Chondrocyte (in vitro differentiated cells): Measurements from ENCODE around the gene RREB1. TPM values are rescaled to one million over a fixed set of nuclear protein-coding genes. Genes with fewer than 3 reads are reported as not detected.

ENCODE experiments used
- DNase-seq: peaks from one replicate; pipeline ENCODE4 v3.0.0; 2021; ENCODE audit warnings: mixed read lengths, low spot score
- H3K27ac Mint-ChIP-seq: one replicate; pipeline ENCODE4 v1.8.0; 2021; ENCODE audit warnings: mild to moderate bottlenecking, moderate library complexity, mixed read lengths; ENCODE audit not compliant: unreplicated experiment
- H3K27me3 Mint-ChIP-seq: 2 replicates; pipeline ENCODE4 v1.8.0; 2021; ENCODE audit warnings: low read depth, mixed read lengths
- H3K36me3 Mint-ChIP-seq: 2 replicates; pipeline ENCODE4 v1.8.0; 2021; ENCODE audit warnings: low read depth, mixed read lengths
- H3K4me1 Mint-ChIP-seq: 2 replicates; pipeline ENCODE4 v1.8.0; 2021; ENCODE audit warnings: low read depth, mild to moderate bottlenecking, mixed read lengths
- H3K4me3 Mint-ChIP-seq: one replicate; pipeline ENCODE4 v1.8.0; 2021; ENCODE audit warnings: mild to moderate bottlenecking, moderate library complexity, mixed read lengths; ENCODE audit not compliant: unreplicated experiment
- H3K9me3 Mint-ChIP-seq: 2 replicates; pipeline ENCODE4 v1.8.0; 2021; ENCODE audit warnings: low read depth, mixed read lengths
- total RNA-seq: library from RNA; stranded (reverse); gene quantifications from 3 replicates; pipeline ENCODE4 v1.2.1, GENCODE V29; 2021
- TF ChIP-seq, protein P1 (sequence below): fragments of 200-600 bp; sonication (generic); IDR thresholded peaks from 2 replicates; pipeline ENCODE4 v1.5.0; 2021; ENCODE audit warnings: antibody characterized with exemption, mild to moderate bottlenecking, moderate library complexity

Gene RREB1
- total RNA-seq, 1 donor from 2014 or later: 28.4 TPM

DNA sequence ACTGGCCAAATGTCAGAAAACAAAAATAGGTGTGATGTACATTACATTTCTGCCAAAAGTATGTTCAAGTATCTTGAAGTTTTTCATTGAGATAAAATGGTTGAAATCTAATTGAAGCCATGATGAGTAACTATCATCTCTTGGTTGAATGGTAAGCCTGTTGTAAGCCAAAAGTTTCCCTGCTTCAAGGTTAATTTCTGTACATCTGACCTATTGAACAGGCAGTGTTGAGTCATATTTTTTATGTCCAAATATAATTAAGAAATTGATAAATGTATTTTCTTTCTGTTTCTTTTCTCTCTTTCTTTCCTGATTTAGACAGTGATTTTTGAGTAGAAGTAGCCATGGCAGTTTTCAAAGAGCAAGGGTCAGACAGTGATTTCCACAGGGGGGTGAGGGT lies 4.4 kb downstream of the RREB1 start:
- Mint-ChIP-seq H3K4me1 (peaks cover 63% of the 10 kb centered on the region), H3K27me3 (no peaks in the 10 kb centered on the region), H3K4me3 (no peak overlapping the region), H3K9me3 (no peaks in the 10 kb centered on the region), H3K36me3 (no peaks in the 10 kb centered on the region), H3K27ac (no peak overlapping the region)
- no peak for DNase-seq
- TF ChIP-seq, protein P1, sequence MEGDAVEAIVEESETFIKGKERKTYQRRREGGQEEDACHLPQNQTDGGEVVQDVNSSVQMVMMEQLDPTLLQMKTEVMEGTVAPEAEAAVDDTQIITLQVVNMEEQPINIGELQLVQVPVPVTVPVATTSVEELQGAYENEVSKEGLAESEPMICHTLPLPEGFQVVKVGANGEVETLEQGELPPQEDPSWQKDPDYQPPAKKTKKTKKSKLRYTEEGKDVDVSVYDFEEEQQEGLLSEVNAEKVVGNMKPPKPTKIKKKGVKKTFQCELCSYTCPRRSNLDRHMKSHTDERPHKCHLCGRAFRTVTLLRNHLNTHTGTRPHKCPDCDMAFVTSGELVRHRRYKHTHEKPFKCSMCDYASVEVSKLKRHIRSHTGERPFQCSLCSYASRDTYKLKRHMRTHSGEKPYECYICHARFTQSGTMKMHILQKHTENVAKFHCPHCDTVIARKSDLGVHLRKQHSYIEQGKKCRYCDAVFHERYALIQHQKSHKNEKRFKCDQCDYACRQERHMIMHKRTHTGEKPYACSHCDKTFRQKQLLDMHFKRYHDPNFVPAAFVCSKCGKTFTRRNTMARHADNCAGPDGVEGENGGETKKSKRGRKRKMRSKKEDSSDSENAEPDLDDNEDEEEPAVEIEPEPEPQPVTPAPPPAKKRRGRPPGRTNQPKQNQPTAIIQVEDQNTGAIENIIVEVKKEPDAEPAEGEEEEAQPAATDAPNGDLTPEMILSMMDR: no peak

DNA sequence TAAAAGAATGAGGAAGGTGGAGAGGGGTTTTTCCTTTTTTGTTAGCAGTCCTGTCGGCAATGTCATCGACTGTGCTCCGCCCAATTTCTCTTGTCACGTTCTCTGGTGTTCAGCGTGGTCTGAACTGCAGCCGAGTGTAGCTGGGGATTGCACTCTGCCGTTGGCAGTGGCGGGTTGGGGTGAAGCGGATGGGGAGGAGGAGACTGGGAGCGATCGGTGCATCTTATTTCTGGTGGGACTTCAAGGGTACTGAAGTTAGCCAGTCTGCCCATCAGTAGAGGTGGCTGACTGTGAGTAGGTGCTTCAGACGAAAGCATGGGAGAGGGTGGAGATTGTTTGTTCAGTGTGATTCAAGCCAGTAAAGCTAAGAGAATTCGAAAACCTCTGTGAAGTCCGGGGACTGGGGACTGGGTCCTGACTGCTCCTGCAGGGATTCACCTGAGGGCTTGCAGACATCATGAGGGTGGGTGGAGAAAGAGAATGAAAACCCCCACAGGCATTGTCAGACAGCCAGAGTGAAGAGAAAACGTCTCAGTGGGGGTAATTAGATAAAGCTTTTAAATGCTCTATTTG lies 5.1 kb downstream of the RREB1 start:
- Mint-ChIP-seq H3K27ac (peak overlapping the region; percentile 62), H3K9me3 (no peaks in the 10 kb centered on the region), H3K36me3 (no peaks in the 10 kb centered on the region), H3K27me3 (no peaks in the 10 kb centered on the region), H3K4me3 (peak overlapping the region; percentile 5), H3K4me1 (peaks cover 63% of the 10 kb centered on the region)
- no peak for DNase-seq
- TF ChIP-seq, protein P1: no peak

DNA sequence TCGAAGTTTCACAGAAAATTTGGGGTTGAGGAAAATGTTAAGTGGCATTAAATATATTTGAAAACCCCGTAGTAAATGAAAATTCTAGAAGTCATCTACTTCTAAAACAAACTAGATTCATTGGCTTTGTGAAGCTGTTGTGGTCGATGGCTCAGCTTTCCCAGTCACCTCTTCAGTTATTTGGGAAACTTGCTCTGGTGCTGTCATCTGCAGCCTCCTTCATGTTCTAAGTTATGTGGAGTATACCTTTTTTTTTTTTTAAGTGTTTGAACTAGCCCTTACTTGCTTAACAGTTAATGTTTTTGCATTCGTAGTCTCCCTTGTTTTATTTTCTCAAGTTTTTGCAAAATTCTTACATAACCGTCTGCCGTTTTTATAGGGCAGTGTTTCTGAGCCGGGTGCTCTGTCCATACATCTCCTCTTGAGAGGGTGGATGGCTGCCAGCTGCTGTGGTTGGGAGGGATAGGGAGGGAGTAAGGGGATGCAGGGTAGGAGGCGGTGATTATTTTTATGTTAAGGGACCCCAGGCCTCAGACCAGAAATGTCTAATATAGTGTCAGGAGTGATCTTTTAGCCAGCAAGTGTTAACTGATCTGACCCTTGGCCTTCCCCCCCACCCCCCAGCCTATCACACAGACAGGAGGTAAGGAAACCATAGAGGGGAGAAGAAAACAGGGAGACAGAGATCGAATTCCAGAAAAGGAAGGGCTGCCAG lies 7.1 kb downstream of the RREB1 start:
- Mint-ChIP-seq H3K27ac (no peak overlapping the region), H3K4me3 (no peak overlapping the region), H3K36me3 (no peaks in the 10 kb centered on the region), H3K4me1 (peaks cover 58% of the 10 kb centered on the region), H3K9me3 (no peaks in the 10 kb centered on the region), H3K27me3 (no peaks in the 10 kb centered on the region)
- DNase-seq: no peak
- TF ChIP-seq, protein P1: no peak

DNA sequence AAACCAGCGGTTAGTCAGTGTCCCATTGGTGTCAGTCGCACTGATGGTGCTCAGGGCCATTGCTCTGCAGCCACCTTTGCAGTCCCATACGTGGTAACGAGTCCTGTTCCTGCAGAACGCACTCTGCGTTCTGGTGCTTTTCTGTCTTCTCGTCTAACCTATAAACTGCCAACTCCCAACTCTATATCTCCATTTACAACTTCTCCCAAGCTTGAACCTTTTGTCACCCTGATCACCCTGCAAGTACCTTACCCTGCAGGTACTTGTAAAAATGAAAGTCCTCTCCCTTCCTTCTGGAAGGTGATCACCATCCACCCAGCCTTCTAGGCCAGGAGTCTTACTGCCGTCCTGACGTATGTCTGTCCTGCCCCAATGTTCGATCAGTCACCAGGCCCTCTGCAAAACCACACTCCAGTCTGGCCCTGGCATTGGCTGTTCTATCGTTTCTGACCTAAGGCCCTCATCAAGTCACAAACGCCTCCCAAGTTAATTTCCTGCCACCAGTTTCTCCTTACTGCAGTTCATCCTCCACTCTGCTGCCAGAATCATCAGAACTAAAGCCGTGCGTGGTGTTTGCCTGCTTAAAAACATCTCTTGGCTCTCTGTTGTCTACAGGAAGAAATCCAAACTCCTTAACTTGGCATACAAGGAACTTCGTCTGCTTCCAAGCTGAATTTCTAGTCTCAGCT lies 7.9 kb downstream of the RREB1 start:
- H3K9me3 Mint-ChIP-seq: no peaks in the 10 kb centered on the region
- no peak overlapping the region for H3K4me3 Mint-ChIP-seq
- no peak overlapping the region for H3K27ac Mint-ChIP-seq
- no peak for DNase-seq
- peaks cover 50% of the 10 kb centered on the region for H3K4me1 Mint-ChIP-seq
- H3K36me3 Mint-ChIP-seq: no peaks in the 10 kb centered on the region
- TF ChIP-seq, protein P1: no peak
- no peaks in the 10 kb centered on the region for H3K27me3 Mint-ChIP-seq

DNA sequence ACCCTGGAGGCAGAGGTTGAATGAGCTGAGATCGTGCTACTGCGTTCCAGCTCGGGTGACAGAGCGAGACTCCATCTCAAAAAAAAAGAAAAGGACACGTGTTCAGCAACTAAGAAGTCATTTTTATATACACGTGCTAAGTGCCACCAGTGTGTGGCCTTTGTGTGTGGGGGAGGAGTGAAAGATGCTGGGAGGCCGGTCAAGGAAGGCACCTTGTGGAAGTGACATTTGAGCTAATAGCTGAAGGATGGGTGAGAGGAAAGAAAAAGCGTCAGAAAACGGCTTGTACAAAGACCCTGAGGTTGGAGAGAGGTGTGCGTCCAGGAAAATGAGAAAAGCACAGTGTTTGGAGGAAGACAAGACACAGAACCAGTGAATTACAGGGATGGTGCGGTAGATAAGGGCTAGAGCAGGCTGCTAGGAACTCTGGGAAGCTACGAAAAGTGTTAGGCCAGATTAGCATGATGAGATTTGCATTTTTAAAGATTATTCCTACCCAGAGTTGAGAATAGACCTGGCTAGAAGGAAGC lies 11.6 kb downstream of the RREB1 start:
- H3K4me1 Mint-ChIP-seq: peaks cover 24% of the 10 kb centered on the region
- no peak overlapping the region for H3K27ac Mint-ChIP-seq
- no peak overlapping the region for H3K4me3 Mint-ChIP-seq

More for the DNA sequence above, 11.6 kb downstream of the RREB1 start:
- Mint-ChIP-seq H3K27me3 (no peaks in the 10 kb centered on the region), H3K36me3 (peaks cover 2% of the 10 kb centered on the region), H3K9me3 (no peaks in the 10 kb centered on the region)
- DNase-seq: no peak
- TF ChIP-seq, protein P1: no peak
